ENCODE results near the gene C20orf204.
"Not testable (repeated sequence)": the region's sequence is repeated elsewhere in the genome, so short reads cannot be mapped to it uniquely, and the experiment has no call there.

Gene C20orf204

GRCh38 chr20:64083804-64084684, 48.1 kb downstream of the C20orf204 start, which contains the start of gene LKAAEAR1:
Gene LKAAEAR1, minus strand, starts transcription at chr20:64084398. Its CDS starts 179 bp downstream, at chr20:64084219.
- DNase-seq (ENCODE audit: low spot score): no peak
- no peak for TF ChIP-seq CTCF (IDR thresholded peaks at IDR 0.05; ENCODE audit: borderline replicate concordance, control extremely low read depth, extremely low read depth, insufficient read depth, missing control alignments)
- in situ Hi-C loops (cut with MboI; ENCODE audit: low sequenced_read_pairs, unreplicated experiment): no loop called here

GRCh38 chr20:64084685-64085152, 48.7 kb downstream of the C20orf204 start:
- no peak for TF ChIP-seq CTCF (IDR thresholded peaks at IDR 0.05; ENCODE audit: borderline replicate concordance, control extremely low read depth, extremely low read depth, insufficient read depth, missing control alignments)
- DNase-seq (ENCODE audit: low spot score): no peak
- in situ Hi-C loops (cut with MboI; ENCODE audit: low sequenced_read_pairs, unreplicated experiment): no loop called here

GRCh38 chr20:64086801-64087200, 50.8 kb downstream of the C20orf204 start:
- no peak for DNase-seq (ENCODE audit: low spot score)
- in situ Hi-C loops (cut with MboI; ENCODE audit: low sequenced_read_pairs, unreplicated experiment): no loop called here
- TF ChIP-seq CTCF (IDR thresholded peaks at IDR 0.05; ENCODE audit: borderline replicate concordance, control extremely low read depth, extremely low read depth, insufficient read depth, missing control alignments): no peak

GRCh38 chr20:64087226-64087825, 51.3 kb downstream of the C20orf204 start:
- in situ Hi-C loops (cut with MboI; ENCODE audit: low sequenced_read_pairs, unreplicated experiment); DNase-seq (ENCODE audit: low spot score): not testable (repeated sequence)

- DNase-seq (ENCODE audit: low spot score); in situ Hi-C loops (cut with MboI; ENCODE audit: low sequenced_read_pairs, unreplicated experiment): not testable (repeated sequence)
These were observed 52.6 kb downstream of the C20orf204 start for GRCh38 chr20:64088586-64088985.
